ENCODE data around the gene OSBPL10. TPM values are rescaled to one million over a fixed set of nuclear protein-coding genes. Genes with fewer than 3 reads are reported as not detected.
"Not testable (repeated sequence)": the region's sequence is repeated elsewhere in the genome, so short reads cannot be mapped to it uniquely, and the experiment has no call there.

Gene OSBPL10
- total RNA-seq, 1 donor from 2014 or later: 3.8 TPM

DNA sequence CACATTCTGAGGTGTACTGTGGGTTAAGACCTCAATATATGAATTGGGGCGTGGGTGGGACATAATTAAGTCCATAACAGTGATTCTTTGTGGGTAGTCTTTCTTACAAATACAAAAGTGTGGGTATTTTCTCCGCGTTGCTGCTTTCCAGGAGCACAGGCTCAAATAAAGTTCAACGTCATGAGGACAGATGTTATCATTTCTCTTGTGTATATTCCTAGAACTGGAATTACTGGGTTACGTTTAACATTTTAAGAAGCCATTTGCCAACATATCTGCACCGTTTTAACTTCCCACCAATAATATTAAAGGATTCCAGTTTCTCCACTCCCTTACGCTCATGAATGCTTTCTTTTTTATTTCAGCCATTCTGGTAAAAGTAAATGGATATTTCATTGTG, 40.1 kb upstream of the OSBPL10 start:
- TF ChIP-seq, protein P1, sequence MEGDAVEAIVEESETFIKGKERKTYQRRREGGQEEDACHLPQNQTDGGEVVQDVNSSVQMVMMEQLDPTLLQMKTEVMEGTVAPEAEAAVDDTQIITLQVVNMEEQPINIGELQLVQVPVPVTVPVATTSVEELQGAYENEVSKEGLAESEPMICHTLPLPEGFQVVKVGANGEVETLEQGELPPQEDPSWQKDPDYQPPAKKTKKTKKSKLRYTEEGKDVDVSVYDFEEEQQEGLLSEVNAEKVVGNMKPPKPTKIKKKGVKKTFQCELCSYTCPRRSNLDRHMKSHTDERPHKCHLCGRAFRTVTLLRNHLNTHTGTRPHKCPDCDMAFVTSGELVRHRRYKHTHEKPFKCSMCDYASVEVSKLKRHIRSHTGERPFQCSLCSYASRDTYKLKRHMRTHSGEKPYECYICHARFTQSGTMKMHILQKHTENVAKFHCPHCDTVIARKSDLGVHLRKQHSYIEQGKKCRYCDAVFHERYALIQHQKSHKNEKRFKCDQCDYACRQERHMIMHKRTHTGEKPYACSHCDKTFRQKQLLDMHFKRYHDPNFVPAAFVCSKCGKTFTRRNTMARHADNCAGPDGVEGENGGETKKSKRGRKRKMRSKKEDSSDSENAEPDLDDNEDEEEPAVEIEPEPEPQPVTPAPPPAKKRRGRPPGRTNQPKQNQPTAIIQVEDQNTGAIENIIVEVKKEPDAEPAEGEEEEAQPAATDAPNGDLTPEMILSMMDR (IDR thresholded peaks at IDR 0.05; ENCODE audit: partially characterized antibody, unreplicated experiment): no peak
- Mint-ChIP-seq H3K27me3 (ENCODE audit: unreplicated experiment) (no peaks in the 10 kb centered on the region), H3K27ac (ENCODE audit: unreplicated experiment) (no peak overlapping the region)

DNA sequence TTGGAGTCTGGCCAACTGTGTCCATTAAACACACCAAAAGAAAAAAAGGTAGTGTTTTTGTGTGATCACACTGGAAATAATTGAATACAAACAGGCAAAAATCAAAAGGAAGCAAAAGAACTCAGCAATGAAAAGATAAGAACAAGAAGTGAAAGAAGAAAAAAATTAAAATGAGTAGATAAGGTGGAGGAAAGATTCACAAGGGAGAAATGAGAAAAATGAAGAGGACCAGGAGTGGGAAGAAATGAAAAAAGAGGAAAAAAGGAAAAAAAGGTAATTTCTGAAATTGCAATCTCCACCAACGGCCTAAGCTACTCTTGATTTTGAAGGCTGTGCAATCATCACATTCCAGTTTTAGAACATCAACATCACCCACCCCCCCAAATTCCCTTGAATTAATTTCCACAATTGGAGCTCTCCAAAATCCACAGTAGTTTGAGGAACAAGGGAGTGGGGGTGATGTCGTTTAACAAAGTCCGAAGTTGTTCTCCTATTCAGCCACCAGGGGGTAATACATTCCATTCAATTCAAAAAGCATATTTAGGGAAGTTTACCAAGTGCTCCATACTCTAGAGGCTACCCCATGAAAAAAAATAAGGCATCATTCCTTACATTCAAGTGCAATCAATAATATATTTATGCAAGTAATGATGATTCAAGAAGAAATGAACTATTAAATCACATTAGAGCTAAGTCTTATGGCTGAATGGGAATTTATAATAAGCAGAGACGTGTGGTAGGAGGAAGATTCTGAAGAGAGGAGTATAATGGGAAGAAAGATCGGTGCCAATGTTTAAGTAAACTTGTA, 37.9 kb upstream of the OSBPL10 start:
- Mint-ChIP-seq H3K27ac (ENCODE audit: unreplicated experiment) (no peak overlapping the region), H3K27me3 (ENCODE audit: unreplicated experiment) (no peaks in the 10 kb centered on the region), H3K4me1 (ENCODE audit: low read depth, unreplicated experiment) (no peaks in the 10 kb centered on the region), H3K36me3 (ENCODE audit: unreplicated experiment) (no peaks in the 10 kb centered on the region), H3K9me3 (ENCODE audit: unreplicated experiment) (peaks cover 2% of the 10 kb centered on the region), H3K4me3 (ENCODE audit: unreplicated experiment) (no peak overlapping the region)
- DNase-seq: no peak
- TF ChIP-seq, protein P1 (IDR thresholded peaks at IDR 0.05; ENCODE audit: partially characterized antibody, unreplicated experiment): peak; percentile 83

More for the DNA sequence above, 40.1 kb upstream of the OSBPL10 start:
- no peaks in the 10 kb centered on the region for H3K4me1 Mint-ChIP-seq (ENCODE audit: low read depth, unreplicated experiment)
- H3K36me3 Mint-ChIP-seq (ENCODE audit: unreplicated experiment): no peaks in the 10 kb centered on the region
- H3K9me3 Mint-ChIP-seq (ENCODE audit: unreplicated experiment): no peaks in the 10 kb centered on the region
- no peak for DNase-seq
- no peak overlapping the region for H3K4me3 Mint-ChIP-seq (ENCODE audit: unreplicated experiment)

DNA sequence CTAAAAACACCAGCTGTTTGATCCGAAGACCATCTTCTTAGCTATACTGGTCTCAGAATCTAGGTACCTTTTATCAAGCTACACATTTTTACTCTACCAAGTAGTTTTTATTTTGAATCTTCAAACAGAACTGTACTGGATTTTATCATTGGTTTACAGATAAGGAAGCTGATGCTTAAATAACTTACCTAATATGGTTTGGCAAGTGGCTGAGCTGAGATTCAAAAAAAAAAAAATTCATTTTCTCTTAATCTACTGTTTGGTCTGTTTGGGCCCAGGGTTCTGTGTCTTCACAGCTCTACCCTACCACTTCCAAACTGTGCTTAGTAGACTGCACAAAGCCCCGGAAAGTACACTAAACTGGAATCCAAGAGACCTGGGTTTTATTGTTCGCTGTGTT, 36.2 kb upstream of the OSBPL10 start:
- DNase-seq: no peak
- Mint-ChIP-seq H3K36me3 (ENCODE audit: unreplicated experiment) (no peaks in the 10 kb centered on the region), H3K27ac (ENCODE audit: unreplicated experiment) (no peak overlapping the region), H3K27me3 (ENCODE audit: unreplicated experiment) (no peaks in the 10 kb centered on the region), H3K4me3 (ENCODE audit: unreplicated experiment) (no peak overlapping the region), H3K9me3 (ENCODE audit: unreplicated experiment) (peaks cover 2% of the 10 kb centered on the region), H3K4me1 (ENCODE audit: low read depth, unreplicated experiment) (no peaks in the 10 kb centered on the region)
- TF ChIP-seq, protein P1 (IDR thresholded peaks at IDR 0.05; ENCODE audit: partially characterized antibody, unreplicated experiment): no peak

DNA sequence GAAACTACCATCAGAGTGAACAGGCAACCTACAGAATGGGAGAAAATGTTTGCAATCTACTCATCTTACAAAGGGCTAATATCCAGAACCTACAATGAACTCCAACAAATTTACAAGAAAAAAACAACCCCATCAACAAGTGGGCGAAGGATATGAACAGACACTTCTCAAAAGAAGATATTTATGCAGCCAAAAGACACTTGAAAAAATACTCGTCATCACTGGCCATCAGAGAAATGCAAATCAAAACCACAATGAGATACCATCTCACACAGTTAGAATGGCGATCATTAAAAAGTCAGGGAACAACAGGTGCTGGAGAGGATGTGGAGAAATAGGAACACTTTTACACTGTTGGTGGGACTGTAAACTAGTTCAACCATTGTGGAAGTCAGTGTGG, 34.6 kb upstream of the OSBPL10 start:
- not testable (repeated sequence) for H3K27me3 Mint-ChIP-seq (ENCODE audit: unreplicated experiment); H3K4me1 Mint-ChIP-seq (ENCODE audit: low read depth, unreplicated experiment); H3K9me3 Mint-ChIP-seq (ENCODE audit: unreplicated experiment); H3K4me3 Mint-ChIP-seq (ENCODE audit: unreplicated experiment); H3K36me3 Mint-ChIP-seq (ENCODE audit: unreplicated experiment); DNase-seq; H3K27ac Mint-ChIP-seq (ENCODE audit: unreplicated experiment)

DNA sequence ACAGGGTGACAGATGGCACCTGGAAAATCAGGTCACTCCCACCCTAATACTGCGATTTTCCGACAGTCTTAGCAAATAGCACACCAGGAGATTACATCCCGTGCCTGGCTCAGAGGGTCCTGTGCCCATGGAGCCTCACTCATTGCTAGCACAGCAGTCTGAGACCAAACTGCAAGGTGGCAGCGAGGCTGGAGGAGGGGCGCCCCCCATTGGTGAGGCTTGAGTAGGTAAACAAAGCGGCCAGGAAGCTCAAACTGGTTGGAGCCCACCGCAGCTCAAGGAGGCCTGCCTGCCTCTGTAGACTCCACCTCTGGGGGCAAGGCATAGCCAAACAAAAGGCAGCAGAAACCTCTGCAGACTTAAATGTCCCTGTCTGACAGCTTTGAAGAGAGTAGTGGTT, 29.6 kb upstream of the OSBPL10 start:
- H3K36me3 Mint-ChIP-seq (ENCODE audit: unreplicated experiment); H3K4me1 Mint-ChIP-seq (ENCODE audit: low read depth, unreplicated experiment); H3K4me3 Mint-ChIP-seq (ENCODE audit: unreplicated experiment); DNase-seq; H3K27me3 Mint-ChIP-seq (ENCODE audit: unreplicated experiment); H3K9me3 Mint-ChIP-seq (ENCODE audit: unreplicated experiment); H3K27ac Mint-ChIP-seq (ENCODE audit: unreplicated experiment): not testable (repeated sequence)

DNA sequence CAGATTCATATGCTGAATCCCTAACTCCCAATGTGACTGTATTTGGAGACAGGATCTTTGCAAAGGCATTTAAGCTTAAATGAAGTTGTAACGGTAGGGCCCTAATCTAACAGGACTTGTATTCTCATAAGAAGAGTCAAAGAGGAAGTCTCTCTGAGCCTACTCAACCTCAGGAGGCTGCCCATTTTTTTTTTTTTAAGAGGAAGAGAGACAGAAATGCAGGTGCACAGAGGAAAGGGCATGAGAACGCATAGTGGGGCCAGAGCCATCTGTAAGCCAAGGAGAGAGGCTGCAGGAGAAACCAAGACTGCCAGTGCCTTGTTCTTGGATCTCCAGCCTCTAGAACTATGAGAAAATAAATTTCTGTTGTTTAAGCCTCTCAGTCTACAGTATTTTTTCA, 28.9 kb upstream of the OSBPL10 start:
- no peak overlapping the region for H3K4me3 Mint-ChIP-seq (ENCODE audit: unreplicated experiment)
- H3K27ac Mint-ChIP-seq (ENCODE audit: unreplicated experiment): no peak overlapping the region
- no peaks in the 10 kb centered on the region for H3K27me3 Mint-ChIP-seq (ENCODE audit: unreplicated experiment)
- TF ChIP-seq, protein P1 (IDR thresholded peaks at IDR 0.05; ENCODE audit: partially characterized antibody, unreplicated experiment): no peak
- H3K4me1 Mint-ChIP-seq (ENCODE audit: low read depth, unreplicated experiment): no peaks in the 10 kb centered on the region
- H3K9me3 Mint-ChIP-seq (ENCODE audit: unreplicated experiment): no peaks in the 10 kb centered on the region
- no peak for DNase-seq
- H3K36me3 Mint-ChIP-seq (ENCODE audit: unreplicated experiment): no peaks in the 10 kb centered on the region

All from glutamatergic neuron (in vitro differentiated cells).